SK-N-SH (cell line): Measurements from ENCODE around the gene TULP1. TPM values are rescaled to one million over a fixed set of nuclear protein-coding genes. Genes with fewer than 3 reads are reported as not detected.

Experiments
- CTCF ChIA-PET: fragments of 300-600, 350-600 bp; formaldehyde crosslinking; extraction: SDS; loops from one replicate; lab custom pipeline; 2021; lab: Yijun Ruan, JAX
- POLR2A ChIA-PET: fragments of 350-600 bp; sonication (Branson Sonifier 250); formaldehyde crosslinking; extraction: SDS; loops from one replicate; lab custom pipeline; 2020; ENCODE audit warnings: antibody characterized with exemption, inconsistent platforms; lab: Yijun Ruan, JAX
- DNase-seq: peaks from one replicate; pipeline ENCODE4 v3.0.0; 2012
- H2AFZ ChIP-seq: fragments of 200-600 bp; sonication (generic); 2 replicates; pipeline ENCODE4 v1.8.1; 2016; ENCODE audit warnings: antibody characterized with exemption, mild to moderate bottlenecking, low read depth
- H3F3A ChIP-seq: fragments of 200-600 bp; sonication (generic); replicated peaks from 2 replicates; pipeline ENCODE3; 2016; ENCODE audit warnings: antibody characterized with exemption, mild to moderate bottlenecking; ENCODE audit not compliant: insufficient read depth
- H3K27ac ChIP-seq, 2 experiments: fragments of 200-500 bp in 1 of 2; fragments of 200-600 bp in 1 of 2; sonication (Bioruptor generic) in 1 of 2; sonication (generic), shearing (Covaris generic) in 1 of 2; 2 replicates each; pipeline versions ENCODE4 v1.5.1 to v1.6.1; 2014 to 2016; ENCODE audit warnings: low read depth in 2 of 2, inconsistent platforms in 1 of 2, low read length in 1 of 2, mild to moderate bottlenecking in 1 of 2, mixed read lengths in 1 of 2
- H3K27me3 ChIP-seq: fragments of 200-600 bp; sonication (generic), shearing (Covaris generic); 2 replicates; pipeline ENCODE4 v1.6.1; 2016; ENCODE audit warnings: mixed run types; ENCODE audit not compliant: insufficient read depth
- H3K36me3 ChIP-seq, 2 experiments: fragments of 200-500 bp in 1 of 2; fragments of 200-600 bp in 1 of 2; sonication (Bioruptor generic) in 1 of 2; sonication (generic) in 1 of 2; replicated peaks in 1 of 2; 2 replicates each; pipeline versions ENCODE3 to v1.5.1; 2014 to 2016; ENCODE audit warnings: low read length in 1 of 2, mild to moderate bottlenecking in 1 of 2; ENCODE audit not compliant: insufficient read depth in 2 of 2, control insufficient read depth in 1 of 2
- H3K4me1 ChIP-seq, 2 experiments: fragments of 200-500 bp in 1 of 2; fragments of 200-600 bp in 1 of 2; sonication (Bioruptor generic) in 1 of 2; sonication (generic), shearing (Covaris generic) in 1 of 2; 2 replicates each; pipeline versions ENCODE4 v1.5.1 to v1.6.1; 2014 to 2016; ENCODE audit warnings: low read depth in 1 of 2, low read length in 1 of 2, mixed run types in 1 of 2; ENCODE audit not compliant: insufficient read depth in 2 of 2, control insufficient read depth in 1 of 2
- H3K4me2 ChIP-seq: fragments of 200-600 bp; sonication (generic), shearing (Covaris generic); 2 replicates; pipeline ENCODE4 v1.6.1; 2017; ENCODE audit warnings: mixed run types
- H3K4me3 ChIP-seq, 2 experiments: fragments of 200-500 bp in 1 of 2; fragments of 200-600 bp in 1 of 2; sonication (Bioruptor generic) in 1 of 2; sonication (generic), shearing (Covaris generic) in 1 of 2; 2 replicates each; pipeline versions ENCODE4 v1.5.1 to v1.8.1; 2014 to 2016; ENCODE audit warnings: low read depth in 2 of 2, inconsistent platforms in 1 of 2, low read length in 1 of 2, mild to moderate bottlenecking in 1 of 2, mixed read lengths in 1 of 2, moderate library complexity in 1 of 2
- H3K79me2 ChIP-seq: fragments of 200-600 bp; sonication (generic); 2 replicates; pipeline ENCODE4 v1.8.1; 2017; ENCODE audit warnings: mild to moderate bottlenecking; ENCODE audit not compliant: insufficient read depth
- H3K9ac ChIP-seq: fragments of 200-600 bp; sonication (generic); 2 replicates; pipeline ENCODE4 v1.6.1; 2017; ENCODE audit warnings: mixed run types
- H3K9me2 ChIP-seq: fragments of 200-600 bp; sonication (generic); 2 replicates; pipeline ENCODE4 v1.6.1; 2017; ENCODE audit warnings: mixed run types
- H3K9me3 ChIP-seq: fragments of 200-600 bp; sonication (generic); 2 replicates; pipeline ENCODE4 v1.6.1; 2017; ENCODE audit warnings: mixed run types, mild to moderate bottlenecking, moderate library complexity
- H4K20me1 ChIP-seq: fragments of 200-600 bp; sonication (generic); 2 replicates; pipeline ENCODE4 v1.6.1; 2017; ENCODE audit warnings: mild to moderate bottlenecking, mixed run types; ENCODE audit not compliant: insufficient read depth
- EP300 ChIP-seq, 2 experiments: IDR thresholded peaks; 2 replicates each; pipeline versions ENCODE4 v1.4.0 to v1.6.1; 2012; ENCODE audit warnings: borderline replicate concordance in 1 of 2, low read depth in 1 of 2, low read length in 1 of 2
- FOXM1 ChIP-seq: IDR thresholded peaks from 2 replicates; pipeline ENCODE4 v1.4.0; 2012; ENCODE audit warnings: low read depth, mild to moderate bottlenecking
- MXI1 ChIP-seq: IDR thresholded peaks from 2 replicates; pipeline ENCODE4 v1.6.1; 2012; ENCODE audit warnings: mild to moderate bottlenecking, low read depth, low read length, improper control_type of control experiment
- POLR2AphosphoS5 ChIP-seq: IDR thresholded peaks from 2 replicates; pipeline ENCODE4 v1.6.1; 2012; ENCODE audit warnings: low read depth, low read length
- RAD21 ChIP-seq: IDR thresholded peaks from 2 replicates; pipeline ENCODE4 v1.6.1; 2012; ENCODE audit warnings: mild to moderate bottlenecking, low read length
- RCOR1 ChIP-seq: fragments of 150-350 bp; IDR thresholded peaks from 2 replicates; pipeline ENCODE4 v1.6.1; 2017; ENCODE audit warnings: antibody characterized with exemption, low read length
- RFX5 ChIP-seq: IDR thresholded peaks from 2 replicates; pipeline ENCODE4 v1.6.1; 2012; ENCODE audit warnings: mild to moderate bottlenecking, improper control_type of control experiment, low read length
- TCF12 ChIP-seq: IDR thresholded peaks from 2 replicates; pipeline ENCODE4 v1.4.0; 2012
- WGBS: methylation state at CpG from one replicate; pipeline ENCODE4 v1.1.6; 2017; ENCODE audit warnings: low lambda C conversion rate; 5-methylcytosine and 5-hydroxymethylcytosine counted together
- polyA plus RNA-seq, 3 experiments: library from polyadenylated mRNA; depleted of rRNA; stranded (reverse); fragments of >200 nt; gene quantifications; 2 replicates each; pipeline ENCODE4 v1.2.3, GENCODE V29; 2012
- TF ChIP-seq, protein P1 (sequence below): IDR thresholded peaks from 2 replicates; pipeline ENCODE4 v1.6.1; 2012; ENCODE audit warnings: mild to moderate bottlenecking, low read depth, low read length, moderate library complexity
- TF ChIP-seq, protein P2 (sequence below): fragments of 150-350 bp; IDR thresholded peaks from 2 replicates; pipeline ENCODE4 v1.6.1; 2017; ENCODE audit warnings: antibody characterized with exemption, low read length, low read depth, borderline replicate concordance
- TF ChIP-seq, protein P3 (sequence below): fragments of 200-600 bp; sonication (generic); IDR thresholded peaks from 2 replicates; pipeline ENCODE4 v1.6.1; 2017; ENCODE audit warnings: antibody characterized with exemption, mild to moderate bottlenecking, moderate library complexity
- TF ChIP-seq, protein P4 (sequence below): IDR thresholded peaks from 2 replicates; pipeline ENCODE4 v1.4.0; 2012; ENCODE audit warnings: low read depth, borderline replicate concordance

TULP1 gene
- polyA plus RNA-seq, 1 of the 3 experiments (the other 2 are of a cell fraction) = not detected

DNA sequence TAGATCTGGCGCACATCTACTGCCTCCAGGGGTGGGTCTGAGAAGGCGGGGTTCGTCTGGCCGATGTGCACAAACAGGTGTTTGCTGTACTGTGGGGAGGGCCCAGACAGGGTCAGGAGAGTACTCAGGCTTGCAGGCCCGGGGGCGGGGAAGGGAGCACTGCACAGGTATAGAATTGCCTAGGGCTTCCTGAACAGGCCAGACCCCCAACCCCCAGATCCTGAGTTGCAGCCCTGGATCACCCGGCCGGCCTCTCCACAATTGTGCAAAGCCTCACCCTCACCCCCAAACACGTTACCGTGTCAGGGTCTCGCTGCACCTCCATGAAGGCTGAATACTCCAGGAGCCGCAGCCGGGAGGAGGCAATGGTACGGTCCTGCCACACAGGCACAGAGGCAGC is 36.7 kb downstream of the TULP1 start:
- Histone ChIP-seq H3K36me3 (peaks cover 13% of the 10 kb centered on the region in 2 experiments), H3K4me3 (no peak overlapping the region), H3K9ac (no peak overlapping the region), H3K27ac (no peak overlapping the region), H3K27me3 (no peaks in the 10 kb centered on the region), H3F3A (peaks cover 28% of the 10 kb centered on the region), H3K79me2 (peaks cover 10% of the 10 kb centered on the region; the same call in 1 of the 2 replicates), H3K9me3 (no peaks in the 10 kb centered on the region), H4K20me1 (peaks cover 23% of the 10 kb centered on the region), H3K4me2 (no peak overlapping the region), H3K9me2 (no peaks in the 10 kb centered on the region), H2AFZ (no peak overlapping the region), H3K4me1 (peaks cover 7 to 10% of the 10 kb centered on the region in 2 experiments; a peak in 3 of 4 replicates)
- TF ChIP-seq, protein P1, sequence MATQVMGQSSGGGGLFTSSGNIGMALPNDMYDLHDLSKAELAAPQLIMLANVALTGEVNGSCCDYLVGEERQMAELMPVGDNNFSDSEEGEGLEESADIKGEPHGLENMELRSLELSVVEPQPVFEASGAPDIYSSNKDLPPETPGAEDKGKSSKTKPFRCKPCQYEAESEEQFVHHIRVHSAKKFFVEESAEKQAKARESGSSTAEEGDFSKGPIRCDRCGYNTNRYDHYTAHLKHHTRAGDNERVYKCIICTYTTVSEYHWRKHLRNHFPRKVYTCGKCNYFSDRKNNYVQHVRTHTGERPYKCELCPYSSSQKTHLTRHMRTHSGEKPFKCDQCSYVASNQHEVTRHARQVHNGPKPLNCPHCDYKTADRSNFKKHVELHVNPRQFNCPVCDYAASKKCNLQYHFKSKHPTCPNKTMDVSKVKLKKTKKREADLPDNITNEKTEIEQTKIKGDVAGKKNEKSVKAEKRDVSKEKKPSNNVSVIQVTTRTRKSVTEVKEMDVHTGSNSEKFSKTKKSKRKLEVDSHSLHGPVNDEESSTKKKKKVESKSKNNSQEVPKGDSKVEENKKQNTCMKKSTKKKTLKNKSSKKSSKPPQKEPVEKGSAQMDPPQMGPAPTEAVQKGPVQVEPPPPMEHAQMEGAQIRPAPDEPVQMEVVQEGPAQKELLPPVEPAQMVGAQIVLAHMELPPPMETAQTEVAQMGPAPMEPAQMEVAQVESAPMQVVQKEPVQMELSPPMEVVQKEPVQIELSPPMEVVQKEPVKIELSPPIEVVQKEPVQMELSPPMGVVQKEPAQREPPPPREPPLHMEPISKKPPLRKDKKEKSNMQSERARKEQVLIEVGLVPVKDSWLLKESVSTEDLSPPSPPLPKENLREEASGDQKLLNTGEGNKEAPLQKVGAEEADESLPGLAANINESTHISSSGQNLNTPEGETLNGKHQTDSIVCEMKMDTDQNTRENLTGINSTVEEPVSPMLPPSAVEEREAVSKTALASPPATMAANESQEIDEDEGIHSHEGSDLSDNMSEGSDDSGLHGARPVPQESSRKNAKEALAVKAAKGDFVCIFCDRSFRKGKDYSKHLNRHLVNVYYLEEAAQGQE = no peak
- no peak for TF ChIP-seq EP300 (IDR thresholded peaks at IDR 0.05; ENCODE audit: borderline replicate concordance in 1 of 2, low read depth in 1 of 2, low read length in 1 of 2)
- TF ChIP-seq, protein P2, sequence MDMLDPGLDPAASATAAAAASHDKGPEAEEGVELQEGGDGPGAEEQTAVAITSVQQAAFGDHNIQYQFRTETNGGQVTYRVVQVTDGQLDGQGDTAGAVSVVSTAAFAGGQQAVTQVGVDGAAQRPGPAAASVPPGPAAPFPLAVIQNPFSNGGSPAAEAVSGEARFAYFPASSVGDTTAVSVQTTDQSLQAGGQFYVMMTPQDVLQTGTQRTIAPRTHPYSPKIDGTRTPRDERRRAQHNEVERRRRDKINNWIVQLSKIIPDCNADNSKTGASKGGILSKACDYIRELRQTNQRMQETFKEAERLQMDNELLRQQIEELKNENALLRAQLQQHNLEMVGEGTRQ = no peak
- TF ChIP-seq FOXM1 = no peak
- TF ChIP-seq, protein P3, sequence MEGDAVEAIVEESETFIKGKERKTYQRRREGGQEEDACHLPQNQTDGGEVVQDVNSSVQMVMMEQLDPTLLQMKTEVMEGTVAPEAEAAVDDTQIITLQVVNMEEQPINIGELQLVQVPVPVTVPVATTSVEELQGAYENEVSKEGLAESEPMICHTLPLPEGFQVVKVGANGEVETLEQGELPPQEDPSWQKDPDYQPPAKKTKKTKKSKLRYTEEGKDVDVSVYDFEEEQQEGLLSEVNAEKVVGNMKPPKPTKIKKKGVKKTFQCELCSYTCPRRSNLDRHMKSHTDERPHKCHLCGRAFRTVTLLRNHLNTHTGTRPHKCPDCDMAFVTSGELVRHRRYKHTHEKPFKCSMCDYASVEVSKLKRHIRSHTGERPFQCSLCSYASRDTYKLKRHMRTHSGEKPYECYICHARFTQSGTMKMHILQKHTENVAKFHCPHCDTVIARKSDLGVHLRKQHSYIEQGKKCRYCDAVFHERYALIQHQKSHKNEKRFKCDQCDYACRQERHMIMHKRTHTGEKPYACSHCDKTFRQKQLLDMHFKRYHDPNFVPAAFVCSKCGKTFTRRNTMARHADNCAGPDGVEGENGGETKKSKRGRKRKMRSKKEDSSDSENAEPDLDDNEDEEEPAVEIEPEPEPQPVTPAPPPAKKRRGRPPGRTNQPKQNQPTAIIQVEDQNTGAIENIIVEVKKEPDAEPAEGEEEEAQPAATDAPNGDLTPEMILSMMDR = no peak
- TF ChIP-seq POLR2AphosphoS5 = no peak
- TF ChIP-seq TCF12 = no peak
- no peak for TF ChIP-seq MXI1
- no peak for TF ChIP-seq RAD21
- TF ChIP-seq, protein P4, sequence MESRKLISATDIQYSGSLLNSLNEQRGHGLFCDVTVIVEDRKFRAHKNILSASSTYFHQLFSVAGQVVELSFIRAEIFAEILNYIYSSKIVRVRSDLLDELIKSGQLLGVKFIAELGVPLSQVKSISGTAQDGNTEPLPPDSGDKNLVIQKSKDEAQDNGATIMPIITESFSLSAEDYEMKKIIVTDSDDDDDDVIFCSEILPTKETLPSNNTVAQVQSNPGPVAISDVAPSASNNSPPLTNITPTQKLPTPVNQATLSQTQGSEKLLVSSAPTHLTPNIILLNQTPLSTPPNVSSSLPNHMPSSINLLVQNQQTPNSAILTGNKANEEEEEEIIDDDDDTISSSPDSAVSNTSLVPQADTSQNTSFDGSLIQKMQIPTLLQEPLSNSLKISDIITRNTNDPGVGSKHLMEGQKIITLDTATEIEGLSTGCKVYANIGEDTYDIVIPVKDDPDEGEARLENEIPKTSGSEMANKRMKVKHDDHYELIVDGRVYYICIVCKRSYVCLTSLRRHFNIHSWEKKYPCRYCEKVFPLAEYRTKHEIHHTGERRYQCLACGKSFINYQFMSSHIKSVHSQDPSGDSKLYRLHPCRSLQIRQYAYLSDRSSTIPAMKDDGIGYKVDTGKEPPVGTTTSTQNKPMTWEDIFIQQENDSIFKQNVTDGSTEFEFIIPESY = no peak
- TF ChIP-seq RCOR1 = no peak
- no peak for TF ChIP-seq RFX5
- POLR2A ChIA-PET = interaction anchor here (1.7 kb wide), 1 partner anchor 16 kb away, joined by 6 read pairs; no protein-coding TSS in a partner anchor
- 93% methylated on average over 6 of the region's 14 CpGs for WGBS
- CTCF ChIA-PET = no interaction called here
- DNase-seq = no peak
